ENCODE data around the gene PHC2.

Gene PHC2

GRCh38 chr1:33397125-33397506 lies 33.8 kb downstream of the PHC2 start:
- no peaks in the 10 kb centered on the region for H3K4me1 ChIP-seq
- no peaks in the 10 kb centered on the region for H3K27me3 ChIP-seq (ENCODE audit: control insufficient read depth, insufficient read depth, low read length)
- no peaks in the 10 kb centered on the region for H3K9me3 ChIP-seq (ENCODE audit: control insufficient read depth, low read length)
- no peaks in the 10 kb centered on the region for H3K36me3 ChIP-seq (ENCODE audit: control insufficient read depth, insufficient read depth, low read length)
- no peaks in the 10 kb centered on the region for H3K79me2 ChIP-seq
- H3K9ac ChIP-seq: no peak overlapping the region
- no peak for TF ChIP-seq CTCF (IDR thresholded peaks at IDR 0.05)
- no peak overlapping the region for H3K27ac ChIP-seq
- H2AFZ ChIP-seq: no peak overlapping the region
- no peak overlapping the region for H3K4me3 ChIP-seq (ENCODE audit: low read depth, low read length)
- no peak overlapping the region for H3K4me2 ChIP-seq (ENCODE audit: low read length)

DNA sequence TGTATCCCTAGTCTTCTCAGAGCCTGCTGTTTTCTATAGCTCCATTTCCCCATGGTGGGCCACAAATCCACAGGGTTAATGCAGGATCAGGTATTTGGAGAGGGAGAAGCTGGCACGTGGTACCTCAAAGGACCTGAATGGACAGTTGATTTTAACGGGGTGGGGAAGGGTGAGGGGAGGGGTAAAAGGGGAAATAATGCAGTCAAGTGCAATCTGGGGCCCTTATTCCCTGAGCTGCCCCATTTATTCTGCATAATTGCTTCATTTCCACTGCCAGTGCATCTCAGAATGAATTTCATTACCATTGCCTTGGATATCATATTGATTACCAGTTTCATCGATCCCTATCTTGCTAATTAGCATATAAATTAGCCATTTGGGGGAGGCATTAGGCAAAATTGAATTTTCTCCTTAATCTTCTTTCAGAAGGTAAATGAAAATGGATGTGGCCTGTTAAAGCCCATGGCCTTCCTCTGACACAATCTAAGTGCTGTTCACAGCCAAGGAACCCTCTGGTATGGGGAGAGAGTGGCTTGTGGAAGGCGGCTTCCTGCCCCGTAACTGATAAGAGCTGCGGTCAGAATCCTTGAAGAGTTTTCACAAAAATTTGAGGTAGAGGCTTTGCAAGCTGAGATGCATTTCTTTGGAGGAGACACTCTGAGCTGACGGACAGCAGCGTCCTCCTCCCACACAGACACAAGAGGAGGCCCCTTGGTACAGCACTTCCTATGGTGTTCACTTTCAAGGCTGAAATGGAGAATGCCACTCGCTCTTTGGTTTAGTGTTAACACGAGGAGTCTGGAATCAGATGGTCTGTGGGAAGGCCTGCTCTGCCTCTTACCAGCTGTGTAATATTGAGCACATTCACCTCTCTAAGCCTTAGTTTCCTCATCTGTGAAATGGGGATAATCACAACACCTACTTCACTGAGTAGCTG lies 34.4 kb downstream of the PHC2 start:
- H3K27me3 ChIP-seq (ENCODE audit: control insufficient read depth, insufficient read depth, low read length): no peaks in the 10 kb centered on the region
- no peak overlapping the region for H2AFZ ChIP-seq
- H3K4me2 ChIP-seq (ENCODE audit: low read length): no peak overlapping the region
- H3K79me2 ChIP-seq: no peaks in the 10 kb centered on the region
- no peak overlapping the region for H3K9ac ChIP-seq
- no peak overlapping the region for H3K27ac ChIP-seq
- H3K36me3 ChIP-seq (ENCODE audit: control insufficient read depth, insufficient read depth, low read length): no peaks in the 10 kb centered on the region
- H3K4me1 ChIP-seq: no peaks in the 10 kb centered on the region
- TF ChIP-seq CTCF (IDR thresholded peaks at IDR 0.05): no peak
- no peaks in the 10 kb centered on the region for H3K9me3 ChIP-seq (ENCODE audit: control insufficient read depth, low read length)
- H3K4me3 ChIP-seq (ENCODE audit: low read depth, low read length): no peak overlapping the region

DNA sequence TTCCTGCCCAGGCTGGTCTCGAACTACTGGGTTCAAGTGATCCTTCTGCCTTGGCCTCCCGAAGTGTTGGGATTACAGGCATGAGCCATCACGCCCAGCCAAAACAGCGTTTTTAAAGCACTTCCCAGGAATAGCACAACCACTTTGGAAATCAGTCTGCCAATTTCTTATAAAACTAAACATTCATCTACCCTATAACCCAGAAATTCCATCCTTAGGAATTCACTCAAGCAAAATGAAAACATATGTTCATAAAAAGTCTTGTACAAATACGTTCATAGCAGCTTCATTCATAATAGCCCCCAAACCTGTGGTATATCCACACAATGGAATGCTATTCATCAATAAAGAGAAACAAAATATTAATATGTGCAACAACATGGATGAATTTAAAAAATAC lies 36.1 kb downstream of the PHC2 start:
- Histone ChIP-seq H3K9me3 (ENCODE audit: control insufficient read depth, low read length) (no peaks in the 10 kb centered on the region), H2AFZ (no peak overlapping the region), H3K36me3 (ENCODE audit: control insufficient read depth, insufficient read depth, low read length) (no peaks in the 10 kb centered on the region), H3K4me1 (no peaks in the 10 kb centered on the region), H3K4me2 (ENCODE audit: low read length) (no peak overlapping the region), H3K27ac (no peak overlapping the region), H3K27me3 (ENCODE audit: control insufficient read depth, insufficient read depth, low read length) (no peaks in the 10 kb centered on the region), H3K9ac (no peak overlapping the region), H3K4me3 (ENCODE audit: low read depth, low read length) (no peak overlapping the region), H3K79me2 (no peaks in the 10 kb centered on the region)
- TF ChIP-seq CTCF (IDR thresholded peaks at IDR 0.05): no peak

- Histone ChIP-seq H3K4me1 (no peaks in the 10 kb centered on the region), H3K9me3 (ENCODE audit: control insufficient read depth, low read length) (no peaks in the 10 kb centered on the region), H3K27me3 (ENCODE audit: control insufficient read depth, insufficient read depth, low read length) (no peaks in the 10 kb centered on the region), H3K4me3 (ENCODE audit: low read depth, low read length) (no peak overlapping the region), H3K36me3 (ENCODE audit: control insufficient read depth, insufficient read depth, low read length) (no peaks in the 10 kb centered on the region), H2AFZ (no peak overlapping the region), H3K79me2 (no peaks in the 10 kb centered on the region), H3K27ac (no peak overlapping the region), H3K4me2 (ENCODE audit: low read length) (no peak overlapping the region), H3K9ac (no peak overlapping the region)
- TF ChIP-seq CTCF (IDR thresholded peaks at IDR 0.05): no peak
Observed at GRCh38 chr1:33393991-33394390, 36.9 kb downstream of the PHC2 start.

DNA sequence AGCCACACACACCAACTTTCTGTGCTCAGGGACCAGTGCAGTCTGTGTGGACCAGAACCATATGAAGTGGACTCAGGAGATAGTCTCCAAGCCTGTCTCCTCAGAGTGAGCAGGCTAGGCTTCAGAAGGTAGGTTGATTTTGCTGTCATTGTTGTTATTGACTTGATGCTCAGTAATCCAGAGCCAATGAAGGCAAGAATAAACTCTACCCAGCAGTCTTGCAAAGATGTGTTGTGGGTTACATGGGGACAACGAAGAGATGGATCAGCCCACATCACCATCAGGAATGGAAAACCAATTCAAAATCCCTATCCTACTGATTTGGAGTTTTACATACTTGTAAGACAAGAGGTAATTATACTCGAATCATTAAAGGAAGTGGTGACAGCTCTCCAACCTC lies 37.4 kb downstream of the PHC2 start:
- H3K9me3 ChIP-seq (ENCODE audit: control insufficient read depth, low read length): no peaks in the 10 kb centered on the region
- TF ChIP-seq CTCF (IDR thresholded peaks at IDR 0.05): no peak

More for the DNA sequence above, 37.4 kb downstream of the PHC2 start:
- H3K27me3 ChIP-seq (ENCODE audit: control insufficient read depth, insufficient read depth, low read length): no peaks in the 10 kb centered on the region
- no peak overlapping the region for H3K9ac ChIP-seq
- no peaks in the 10 kb centered on the region for H3K79me2 ChIP-seq
- H3K4me2 ChIP-seq (ENCODE audit: low read length): no peak overlapping the region
- no peak overlapping the region for H3K4me3 ChIP-seq (ENCODE audit: low read depth, low read length)
- no peak overlapping the region for H2AFZ ChIP-seq
- H3K27ac ChIP-seq: no peak overlapping the region
- H3K4me1 ChIP-seq: no peaks in the 10 kb centered on the region
- H3K36me3 ChIP-seq (ENCODE audit: control insufficient read depth, insufficient read depth, low read length): no peaks in the 10 kb centered on the region

Data from parathyroid adenoma (tissue), 2 donors.